ENCODE results near the gene RNF186. TPM values are rescaled to one million over a fixed set of nuclear protein-coding genes. Genes with fewer than 3 reads are reported as not detected.

RNF186 gene
- total RNA-seq, 1 donor from 2014 or later: not detected

DNA sequence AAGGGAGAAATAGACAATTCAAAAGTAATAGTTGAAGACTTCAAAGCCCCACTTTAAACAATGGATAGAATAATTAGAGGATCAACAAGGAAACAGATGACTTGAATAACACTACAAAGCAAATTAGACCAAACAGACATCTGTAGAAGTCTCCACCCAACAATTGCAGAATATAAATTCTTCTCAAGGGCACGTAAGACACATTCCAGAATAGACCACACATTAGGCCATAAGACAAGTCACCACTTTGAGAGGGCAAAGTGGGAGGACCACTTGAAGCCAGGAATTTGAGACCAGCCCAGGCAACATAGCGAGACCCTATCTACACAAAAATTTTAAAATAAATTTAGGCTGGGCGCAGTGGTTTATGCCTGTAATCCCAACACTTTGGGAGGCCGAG is 20.5 kb upstream of the RNF186 start:
- Histone ChIP-seq H3K36me3 (no peaks in the 10 kb centered on the region), H3K27ac (no peak overlapping the region), H3K4me1 (no peaks in the 10 kb centered on the region), H3K9me3 (no peaks in the 10 kb centered on the region), H3K4me3 (no peak overlapping the region), H3K27me3 (no peaks in the 10 kb centered on the region)
- TF ChIP-seq, protein P1, sequence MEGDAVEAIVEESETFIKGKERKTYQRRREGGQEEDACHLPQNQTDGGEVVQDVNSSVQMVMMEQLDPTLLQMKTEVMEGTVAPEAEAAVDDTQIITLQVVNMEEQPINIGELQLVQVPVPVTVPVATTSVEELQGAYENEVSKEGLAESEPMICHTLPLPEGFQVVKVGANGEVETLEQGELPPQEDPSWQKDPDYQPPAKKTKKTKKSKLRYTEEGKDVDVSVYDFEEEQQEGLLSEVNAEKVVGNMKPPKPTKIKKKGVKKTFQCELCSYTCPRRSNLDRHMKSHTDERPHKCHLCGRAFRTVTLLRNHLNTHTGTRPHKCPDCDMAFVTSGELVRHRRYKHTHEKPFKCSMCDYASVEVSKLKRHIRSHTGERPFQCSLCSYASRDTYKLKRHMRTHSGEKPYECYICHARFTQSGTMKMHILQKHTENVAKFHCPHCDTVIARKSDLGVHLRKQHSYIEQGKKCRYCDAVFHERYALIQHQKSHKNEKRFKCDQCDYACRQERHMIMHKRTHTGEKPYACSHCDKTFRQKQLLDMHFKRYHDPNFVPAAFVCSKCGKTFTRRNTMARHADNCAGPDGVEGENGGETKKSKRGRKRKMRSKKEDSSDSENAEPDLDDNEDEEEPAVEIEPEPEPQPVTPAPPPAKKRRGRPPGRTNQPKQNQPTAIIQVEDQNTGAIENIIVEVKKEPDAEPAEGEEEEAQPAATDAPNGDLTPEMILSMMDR (IDR thresholded peaks at IDR 0.05): no peak
- intact Hi-C loops (cut with DNase I): no loop called here
- DNase-seq (ENCODE audit: low spot score in 2 of 2): no peak

DNA sequence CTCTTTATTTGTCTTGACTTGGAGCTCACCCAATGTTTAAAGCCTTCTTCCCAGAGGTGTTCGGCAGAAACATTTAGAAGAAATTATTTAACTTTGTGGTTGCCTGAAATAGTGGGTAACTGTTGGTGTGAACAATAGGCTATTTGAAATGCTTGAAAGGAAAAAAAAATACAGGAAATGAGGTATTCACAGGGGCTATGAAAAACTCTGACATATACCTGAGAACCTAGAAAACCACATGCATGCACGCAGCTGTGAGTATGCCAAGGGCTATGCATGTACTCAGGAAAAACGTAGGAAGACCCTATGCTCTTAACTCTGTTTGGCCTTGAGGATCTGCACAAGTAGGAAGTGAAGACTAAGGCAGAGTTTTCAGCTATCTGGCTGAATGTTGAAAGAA is 16.4 kb upstream of the RNF186 start:
- intact Hi-C loops (cut with DNase I): no loop called here
- DNase-seq (ENCODE audit: low spot score in 2 of 2): no peak
- Histone ChIP-seq H3K36me3 (no peaks in the 10 kb centered on the region), H3K27ac (no peak overlapping the region), H3K4me1 (no peaks in the 10 kb centered on the region), H3K4me3 (no peak overlapping the region), H3K27me3 (no peaks in the 10 kb centered on the region), H3K9me3 (no peaks in the 10 kb centered on the region)
- TF ChIP-seq, protein P1 (IDR thresholded peaks at IDR 0.05): no peak

DNA sequence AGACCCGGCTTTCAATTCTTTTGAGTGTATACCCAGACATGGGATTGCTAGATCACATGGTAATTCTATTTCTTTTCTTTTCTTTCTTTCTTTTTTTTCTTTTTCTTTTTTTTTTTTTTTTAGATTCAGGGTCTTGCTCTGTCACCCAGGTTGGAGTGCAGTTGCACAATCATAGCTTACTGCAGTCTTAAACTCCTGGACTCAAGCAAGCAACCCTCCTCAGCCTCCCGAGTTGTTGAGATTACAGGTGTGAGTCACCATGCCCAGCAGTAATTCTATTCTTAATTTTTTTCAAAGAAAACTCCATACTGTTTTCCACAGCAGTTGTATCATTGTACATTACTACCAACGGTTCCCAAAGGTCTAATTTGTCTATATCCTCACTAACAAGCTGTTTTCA is 13.5 kb upstream of the RNF186 start:
- H3K4me3 ChIP-seq: no peak overlapping the region
- H3K27me3 ChIP-seq: no peaks in the 10 kb centered on the region
- TF ChIP-seq, protein P1 (IDR thresholded peaks at IDR 0.05): no peak
- H3K4me1 ChIP-seq: no peaks in the 10 kb centered on the region
- no peaks in the 10 kb centered on the region for H3K9me3 ChIP-seq
- no peak for DNase-seq (ENCODE audit: low spot score in 2 of 2)
- no peak overlapping the region for H3K27ac ChIP-seq
- H3K36me3 ChIP-seq: no peaks in the 10 kb centered on the region
- intact Hi-C loops (cut with DNase I): no loop called here

DNA sequence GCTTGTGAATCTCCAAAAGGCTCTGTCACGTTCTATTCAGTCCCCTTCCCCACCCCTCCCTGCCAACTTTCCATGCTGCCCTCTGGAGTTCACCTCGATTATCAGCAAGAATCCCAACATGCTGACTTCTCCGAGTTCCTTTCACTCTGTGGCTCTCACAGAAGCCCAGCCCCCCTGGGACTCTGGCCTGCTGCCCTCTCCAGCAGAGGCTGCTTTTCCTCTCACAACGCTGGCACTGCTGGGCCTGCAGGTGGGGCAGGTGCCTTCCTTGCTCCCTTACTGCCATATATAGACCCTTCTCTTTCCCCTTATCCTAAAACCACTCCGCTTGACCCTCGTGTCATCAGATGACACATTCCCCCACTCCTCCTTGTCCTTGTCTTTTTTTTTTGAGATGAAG is 10.2 kb upstream of the RNF186 start:
- Histone ChIP-seq H3K9me3 (no peaks in the 10 kb centered on the region), H3K36me3 (no peaks in the 10 kb centered on the region), H3K4me3 (no peak overlapping the region), H3K4me1 (no peaks in the 10 kb centered on the region), H3K27me3 (no peaks in the 10 kb centered on the region), H3K27ac (no peak overlapping the region)
- intact Hi-C loops (cut with DNase I): no loop called here
- DNase-seq (ENCODE audit: low spot score in 2 of 2): no peak
- TF ChIP-seq, protein P1 (IDR thresholded peaks at IDR 0.05): no peak

DNA sequence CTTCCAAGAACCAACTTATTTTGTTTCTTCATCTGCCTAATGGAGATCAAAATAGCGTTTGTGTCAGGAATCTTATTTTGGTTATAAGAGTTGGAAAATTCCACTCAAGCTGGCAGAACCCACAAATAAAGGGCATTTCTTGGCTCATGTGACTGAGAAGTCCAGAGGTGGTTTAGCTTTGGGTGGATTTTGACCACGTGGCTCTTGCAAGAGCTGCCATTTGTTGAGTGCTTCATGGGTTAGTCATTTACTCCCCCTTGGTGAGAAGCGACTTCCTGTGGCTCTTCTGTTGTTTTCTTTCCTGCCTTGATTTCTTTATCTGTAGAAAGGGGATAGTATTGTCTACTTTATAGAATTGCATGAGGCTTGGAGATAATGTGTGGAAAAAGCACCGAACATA is 9.5 kb upstream of the RNF186 start:
- intact Hi-C loops (cut with DNase I): no loop called here
- no peaks in the 10 kb centered on the region for H3K36me3 ChIP-seq
- TF ChIP-seq, protein P1 (IDR thresholded peaks at IDR 0.05): no peak
- no peaks in the 10 kb centered on the region for H3K4me1 ChIP-seq
- H3K4me3 ChIP-seq: no peak overlapping the region
- no peak for DNase-seq (ENCODE audit: low spot score in 2 of 2)
- H3K9me3 ChIP-seq: no peaks in the 10 kb centered on the region
- no peaks in the 10 kb centered on the region for H3K27me3 ChIP-seq
- H3K27ac ChIP-seq: no peak overlapping the region

DNA sequence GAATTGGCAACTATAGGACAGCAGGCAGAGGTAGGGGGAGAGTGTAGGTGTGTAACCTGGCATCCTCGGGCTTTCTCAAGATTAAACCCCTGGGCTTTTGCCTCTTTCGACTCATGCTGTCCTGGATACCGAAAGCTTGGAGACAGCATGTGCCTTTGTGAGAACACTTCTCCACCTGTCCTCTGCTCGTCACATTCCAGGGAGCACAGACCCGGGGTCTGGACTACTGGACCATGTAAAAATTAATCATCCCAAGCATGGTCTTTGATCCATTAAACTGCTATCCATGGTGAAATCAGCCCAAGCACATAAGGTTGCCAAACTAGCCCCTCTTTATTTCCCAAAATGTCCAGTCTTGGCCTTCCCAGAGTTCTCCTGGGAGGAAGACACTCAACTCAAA is 9.0 kb upstream of the RNF186 start:
- H3K27ac ChIP-seq: no peak overlapping the region
- H3K27me3 ChIP-seq: no peaks in the 10 kb centered on the region
- no peak overlapping the region for H3K4me3 ChIP-seq
- intact Hi-C loops (cut with DNase I): no loop called here
- no peaks in the 10 kb centered on the region for H3K9me3 ChIP-seq
- no peaks in the 10 kb centered on the region for H3K4me1 ChIP-seq
- TF ChIP-seq, protein P1 (IDR thresholded peaks at IDR 0.05): no peak
- no peaks in the 10 kb centered on the region for H3K36me3 ChIP-seq
- no peak for DNase-seq (ENCODE audit: low spot score in 2 of 2)
